PC-3 (cell line): Measurements from ENCODE around the gene SNAI3. TPM values are rescaled to one million over a fixed set of nuclear protein-coding genes. Genes with fewer than 3 reads are reported as not detected.

Experiments
- ATAC-seq: fragments of 200-7000 bp; cut with Tn5 transposase; 2 replicates; pipeline ENCODE4 v1.9.1; 2020; ENCODE audit warnings: mild to moderate bottlenecking, moderate library complexity
- BruUV-seq: library from RNA; stranded (reverse); fragments of 400-500 nt; replicated peaks from 2 replicates; lab custom pipeline; 2021; lab: Mats Ljungman, UMichigan
- CTCF ChIA-PET: fragments of 300-600 bp; sonication (Branson Sonifier 250); formaldehyde crosslinking; loops from one replicate; lab custom pipeline; 2022; ENCODE audit warnings: antibody characterized with exemption; lab: Charles Lee
- POLR2A ChIA-PET: fragments of 300-600 bp; sonication (Branson Sonifier 250); formaldehyde crosslinking; loops from one replicate; lab custom pipeline; 2022; ENCODE audit warnings: antibody characterized with exemption; ENCODE audit not compliant: unreplicated experiment; lab: Charles Lee
- DNase-seq: peaks from one replicate; pipeline ENCODE4 v3.0.0-alpha.2; 2015
- H2AFZ ChIP-seq: fragments of 300-600 bp; sonication (generic); 2 replicates; pipeline ENCODE4 v1.6.0; 2016; ENCODE audit warnings: antibody characterized with exemption, low read length
- H3F3A ChIP-seq: fragments of 300-600 bp; sonication (generic); one replicate; pipeline ENCODE4 v1.6.0; 2017; ENCODE audit warnings: antibody characterized with exemption, low read length, control low read depth, mild to moderate bottlenecking; ENCODE audit not compliant: unreplicated experiment
- H3K27ac ChIP-seq: fragments of 300-600 bp; sonication (generic); 2 replicates; pipeline ENCODE4 v1.5.1; 2016; ENCODE audit warnings: mild to moderate bottlenecking, low read length
- H3K27me3 ChIP-seq: fragments of 300-600 bp; sonication (generic); 2 replicates; pipeline ENCODE4 v1.6.1; 2016; ENCODE audit warnings: low read length, mixed read lengths
- H3K36me3 ChIP-seq: fragments of 300-600 bp; sonication (generic); 2 replicates; pipeline ENCODE4 v1.6.1; 2016; ENCODE audit warnings: low read depth, mixed run types, low read length, mixed read lengths
- H3K4me1 ChIP-seq: fragments of 300-600 bp; sonication (generic); 2 replicates; pipeline ENCODE4 v1.5.1; 2016; ENCODE audit warnings: low read length; ENCODE audit not compliant: insufficient read depth
- H3K4me2 ChIP-seq: fragments of 300-600 bp; sonication (generic); 2 replicates; pipeline ENCODE4 v1.6.0; 2016; ENCODE audit warnings: low read length
- H3K4me3 ChIP-seq: fragments of 300-600 bp; sonication (generic); 2 replicates; pipeline ENCODE4 v1.5.1; 2016; ENCODE audit warnings: mild to moderate bottlenecking, low read length, mixed read lengths
- H3K79me2 ChIP-seq: fragments of 300-600 bp; sonication (generic); 2 replicates; pipeline ENCODE4 v1.6.1; 2017; ENCODE audit warnings: low read length, mixed read lengths
- H3K9ac ChIP-seq: fragments of 300-600 bp; sonication (generic); 2 replicates; pipeline ENCODE4 v1.6.0; 2016; ENCODE audit warnings: mild to moderate bottlenecking, low read length
- H3K9me2 ChIP-seq: fragments of 300-600 bp; sonication (generic); replicated peaks from 2 replicates; pipeline ENCODE4 v1.6.1; 2016; ENCODE audit warnings: mixed run types, low read length, mixed read lengths
- H3K9me3 ChIP-seq: fragments of 300-600 bp; sonication (generic); 2 replicates; pipeline ENCODE4 v1.6.1; 2016; ENCODE audit warnings: low read length, mixed read lengths
- H4K20me1 ChIP-seq: fragments of 300-600 bp; sonication (generic); 2 replicates; pipeline ENCODE4 v1.6.1; 2016; ENCODE audit warnings: low read length, mixed read lengths
- CTCF ChIP-seq: fragments of 300-600 bp; sonication (generic); conservative IDR thresholded peaks from 2 replicates; pipeline ENCODE4 v1.5.1; 2017; ENCODE audit warnings: antibody characterized with exemption, low read depth, mild to moderate bottlenecking, low read length
- EZH2 ChIP-seq: fragments of 300-600 bp; sonication (generic); IDR thresholded peaks from one replicate; pipeline ENCODE4 v1.6.1; 2017; ENCODE audit warnings: antibody characterized with exemption, mild to moderate bottlenecking, low read length; ENCODE audit not compliant: unreplicated experiment
- EZH2phosphoT487 ChIP-seq: fragments of 300-600 bp; sonication (generic); IDR thresholded peaks from 2 replicates; pipeline ENCODE4 v1.6.1; 2018; ENCODE audit warnings: mild to moderate bottlenecking, antibody characterized with exemption, low read length, borderline replicate concordance
- intact Hi-C: fragments of 100-400 bp; cut with micrococcal nuclease; formaldehyde crosslinking; loops from 2 replicates; pipeline ENCODE4 v1.9.0; 2023
- total RNA-seq: library from RNA; depleted of rRNA; stranded (reverse); fragments of >200 nt; gene quantifications from 2 replicates; pipeline ENCODE4 v1.2.3, GENCODE V29; 2014

The SNAI3 gene
- total RNA-seq, 1 experiment from 2014 or later = 0.22 TPM

GRCh38 chr16:88642881-88643643, 43.2 kb downstream of the SNAI3 start:
- Histone ChIP-seq H3K79me2 (no peaks in the 10 kb centered on the region), H3K4me1 (0 out of 2 replicates have a peak, but pooled peaks cover 4% of the 10 kb centered on the region), H3K9me2 (no peaks in the 10 kb centered on the region), H3K27ac (no peak overlapping the region), H2AFZ (no peak overlapping the region), H3K36me3 (no peaks in the 10 kb centered on the region), H4K20me1 (no peaks in the 10 kb centered on the region), H3K9me3 (no peaks in the 10 kb centered on the region), H3F3A (no peaks in the 10 kb centered on the region), H3K4me2 (no peak overlapping the region), H3K4me3 (no peak overlapping the region), H3K9ac (no peak overlapping the region), H3K27me3 (no peaks in the 10 kb centered on the region)
- DNase-seq (no peak), ATAC-seq (no peak)
- ChIA-PET POLR2A (no interaction called here), CTCF (no interaction called here)
- no TSS peak for BruUV-seq
- intact Hi-C loops = no loop called here
- TF ChIP-seq EZH2 (no peak), EZH2phosphoT487 (no peak), CTCF (no peak)

- no peaks in the 10 kb centered on the region for H3F3A ChIP-seq
- POLR2A ChIA-PET = no interaction called here
- H3K9me2 ChIP-seq = no peaks in the 10 kb centered on the region
- H3K79me2 ChIP-seq = no peaks in the 10 kb centered on the region
- H3K36me3 ChIP-seq = no peaks in the 10 kb centered on the region
- H2AFZ ChIP-seq = no peak overlapping the region
- CTCF ChIA-PET = no interaction called here
- no peaks in the 10 kb centered on the region for H4K20me1 ChIP-seq
- TF ChIP-seq EZH2phosphoT487 = no peak
- H3K9me3 ChIP-seq = no peaks in the 10 kb centered on the region
- no peak for DNase-seq
- H3K4me3 ChIP-seq = no peak overlapping the region
- H3K27ac ChIP-seq = no peak overlapping the region
- H3K4me1 ChIP-seq = 0 out of 2 replicates have a peak, but pooled peaks cover 4% of the 10 kb centered on the region
- H3K27me3 ChIP-seq = no peaks in the 10 kb centered on the region
- H3K9ac ChIP-seq = no peak overlapping the region
- H3K4me2 ChIP-seq = no peak overlapping the region
- no TSS peak for BruUV-seq
- intact Hi-C loops = no loop called here
- ATAC-seq = no peak
Measured at GRCh38 chr16:88640498-88641247, 45.6 kb downstream of the SNAI3 start.

GRCh38 chr16:88640039-88640495, 46.2 kb downstream of the SNAI3 start:
- no peak for ATAC-seq
- H3K9ac ChIP-seq = no peak overlapping the region

More at GRCh38 chr16:88640039-88640495, 46.2 kb downstream of the SNAI3 start:
- Histone ChIP-seq H4K20me1 (no peaks in the 10 kb centered on the region), H3K4me2 (no peak overlapping the region), H3K27me3 (no peaks in the 10 kb centered on the region), H3F3A (no peaks in the 10 kb centered on the region), H2AFZ (no peak overlapping the region), H3K4me3 (no peak overlapping the region), H3K9me3 (no peaks in the 10 kb centered on the region), H3K9me2 (no peaks in the 10 kb centered on the region), H3K79me2 (no peaks in the 10 kb centered on the region), H3K27ac (no peak overlapping the region), H3K4me1 (0 out of 2 replicates have a peak, but pooled peaks cover 4% of the 10 kb centered on the region), H3K36me3 (no peaks in the 10 kb centered on the region)
- CTCF ChIA-PET = no interaction called here
- no peak for TF ChIP-seq EZH2
- TF ChIP-seq EZH2phosphoT487 = no peak
- no peak for TF ChIP-seq CTCF
- POLR2A ChIA-PET = no interaction called here
- no peak for DNase-seq
- intact Hi-C loops = no loop called here
- no TSS peak for BruUV-seq
